Activated CD4-positive, alpha-beta T cell treated with anti-CD3 and anti-CD28 coated beads, Interleukin-2, Interleukin-4, amounts not matched to agents 100 ng/mL and 50 ng/mL, durations not matched to agents 16 hours and 8 hours (primary cell): ENCODE measurements around the gene WDR7.

Source experiments
- DNase-seq: peaks from one replicate; pipeline ENCODE4 v3.0.0-alpha.2; 2020; ENCODE audit warnings: low spot score

WDR7 gene

DNA sequence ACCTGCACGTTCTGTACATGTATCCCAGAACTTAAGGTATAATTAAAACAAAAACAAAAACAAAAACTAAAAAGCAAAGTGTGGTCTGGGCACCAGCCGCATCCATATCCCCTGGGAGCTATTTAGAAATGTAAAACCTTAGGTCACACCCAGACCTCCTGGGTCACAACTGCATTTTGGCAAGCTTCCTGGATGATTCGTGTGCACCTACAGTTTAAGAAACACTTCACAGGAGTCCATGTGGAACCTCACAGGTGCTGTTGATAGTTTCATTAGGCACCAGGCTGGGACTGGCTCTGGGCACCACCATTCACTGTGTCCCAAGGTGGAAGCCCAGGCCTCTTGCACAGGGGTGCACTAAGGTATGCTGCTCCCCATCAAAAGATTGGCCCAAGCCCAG, 392.1 kb downstream of the WDR7 start:
- DNase-seq = no peak

- DNase-seq = no peak
Observed at GRCh38 chr18:57048351-57048750, 397.2 kb downstream of the WDR7 start.

GRCh38 chr18:57048859-57049258, 397.7 kb downstream of the WDR7 start:
- DNase-seq = no peak

DNA sequence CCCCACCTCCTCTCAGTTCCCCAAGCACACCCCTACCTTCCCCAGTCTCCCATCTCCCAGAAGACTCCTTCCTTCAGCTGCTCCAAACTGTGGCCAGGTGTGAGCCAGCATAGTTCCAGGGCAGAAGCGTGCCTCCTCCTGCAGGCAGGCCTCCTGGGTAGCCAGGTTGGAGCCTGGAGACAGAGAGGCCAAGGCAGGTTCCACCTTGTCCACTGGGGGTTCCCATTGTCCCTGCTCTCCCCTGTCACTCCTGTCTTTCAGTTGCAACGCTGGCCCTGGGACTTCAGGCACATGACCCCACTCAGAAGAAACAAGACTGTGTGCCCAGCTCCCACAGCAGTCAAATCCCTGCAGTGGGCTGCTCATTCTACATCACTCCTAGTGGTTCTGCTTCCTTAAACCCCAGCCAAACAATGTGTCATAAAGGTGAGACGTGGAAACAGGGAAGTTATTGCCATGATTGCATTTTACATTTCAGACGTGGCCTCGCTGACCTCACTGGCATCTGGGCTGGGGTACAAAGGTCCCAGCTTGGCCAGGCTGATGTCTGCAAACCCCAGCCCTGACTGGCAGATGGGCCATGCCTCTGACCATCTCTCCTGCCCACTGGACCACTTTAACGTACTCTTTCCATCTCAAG, 399.3 kb downstream of the WDR7 start:
- no peak for DNase-seq

GRCh38 chr18:57051021-57051656, 400.0 kb downstream of the WDR7 start:
- DNase-seq = no peak

GRCh38 chr18:57051657-57052044, 400.5 kb downstream of the WDR7 start:
- no peak for DNase-seq

DNA sequence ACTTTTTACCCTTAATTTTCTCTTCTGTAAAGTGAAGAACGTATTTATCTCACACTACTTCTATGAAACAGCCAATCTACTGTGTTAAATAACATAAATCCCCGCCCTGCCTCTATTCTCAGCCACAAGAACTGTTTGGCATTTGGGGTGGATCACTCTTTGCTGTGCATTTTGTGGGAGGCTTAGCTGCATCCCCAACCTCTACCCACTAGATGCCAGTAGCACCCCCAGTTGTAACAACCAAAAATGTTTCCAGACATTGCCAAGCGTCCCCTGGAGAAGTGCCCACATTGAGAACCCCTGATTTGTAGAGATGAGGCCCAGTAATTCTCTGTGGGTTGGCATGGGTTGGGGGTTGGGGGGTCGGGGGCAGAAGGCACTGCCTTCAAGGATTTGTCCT, 401.0 kb downstream of the WDR7 start:
- no peak for DNase-seq

DNA sequence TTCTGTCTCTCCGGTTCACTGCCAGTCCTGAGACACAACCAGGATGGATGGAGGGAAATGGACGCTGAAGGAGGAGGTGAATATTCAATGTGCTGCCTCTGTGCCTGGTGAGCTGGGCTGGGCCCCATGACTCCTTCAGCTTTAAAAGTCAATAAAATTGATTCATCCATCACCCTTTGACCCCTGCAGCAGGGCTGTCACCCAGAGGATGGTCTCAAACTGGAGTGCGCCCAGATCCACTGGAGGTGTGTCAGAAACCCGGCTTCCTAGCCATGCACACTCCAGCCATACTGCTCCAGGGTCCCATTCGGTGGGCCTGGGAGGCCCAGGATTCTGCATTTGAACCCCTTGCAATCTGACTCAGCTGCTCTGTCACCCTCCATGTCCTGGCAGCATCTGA, 401.6 kb downstream of the WDR7 start:
- DNase-seq = no peak

DNA sequence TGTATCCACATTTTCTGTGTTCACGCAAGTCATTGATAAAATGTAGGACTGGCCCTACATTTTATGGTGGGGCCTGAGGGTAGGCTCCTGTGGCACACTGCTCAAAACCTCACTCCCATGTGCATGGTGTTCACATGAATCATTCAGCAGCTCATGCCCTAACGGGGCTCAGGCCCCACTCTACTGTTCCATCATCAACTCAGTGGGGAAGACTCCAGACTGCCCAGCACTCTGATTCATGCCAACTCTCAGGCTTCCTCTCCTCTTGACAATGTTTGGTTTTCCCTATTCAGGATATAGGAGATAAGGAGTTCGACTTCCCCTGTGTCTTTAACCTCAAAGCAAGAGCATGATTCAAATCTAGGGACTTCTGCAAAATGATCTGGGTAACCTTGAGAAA, 403.7 kb downstream of the WDR7 start:
- DNase-seq = no peak

DNA sequence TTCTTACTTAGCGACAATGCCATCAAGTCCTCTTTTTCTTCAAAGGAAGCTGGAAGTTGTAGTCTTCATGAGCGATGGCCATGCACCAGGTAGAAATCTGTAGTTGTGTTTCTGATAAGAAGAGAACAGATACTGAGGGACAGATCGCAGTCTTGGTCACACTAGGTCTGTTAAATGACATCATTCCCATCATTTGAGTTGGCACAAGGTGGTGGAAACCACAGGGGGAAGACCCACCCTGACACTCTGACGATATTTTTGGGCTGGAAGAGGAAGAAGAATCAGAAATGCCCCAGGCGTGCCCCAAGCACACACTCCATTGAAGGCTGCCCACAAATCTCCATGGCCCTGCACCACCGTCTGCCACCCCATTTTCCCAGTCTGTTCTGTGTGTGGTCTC, 406.7 kb downstream of the WDR7 start:
- peak; percentile 22 for DNase-seq

GRCh38 chr18:57058734-57059133, 407.6 kb downstream of the WDR7 start:
- DNase-seq = no peak

DNA sequence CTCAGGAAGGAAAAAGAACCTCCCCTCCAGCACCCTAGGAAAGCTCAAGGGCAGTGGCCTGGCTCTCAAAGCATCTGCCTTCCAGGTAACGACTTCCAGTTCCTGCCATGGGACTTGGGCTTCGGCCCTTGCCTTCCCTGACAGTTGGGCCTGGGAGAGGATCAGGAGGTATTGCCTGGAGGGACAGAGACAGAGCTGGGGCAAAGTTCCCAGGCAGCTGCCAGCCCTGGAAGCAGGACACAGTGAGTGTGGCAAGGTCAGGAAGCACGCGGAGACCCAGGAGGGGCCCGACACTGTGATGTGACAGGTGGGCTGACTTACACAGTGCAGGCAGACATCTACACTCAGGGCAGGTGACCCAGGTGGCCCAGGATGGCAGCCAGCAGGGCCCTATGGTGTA, 408.2 kb downstream of the WDR7 start:
- no peak for DNase-seq

DNA sequence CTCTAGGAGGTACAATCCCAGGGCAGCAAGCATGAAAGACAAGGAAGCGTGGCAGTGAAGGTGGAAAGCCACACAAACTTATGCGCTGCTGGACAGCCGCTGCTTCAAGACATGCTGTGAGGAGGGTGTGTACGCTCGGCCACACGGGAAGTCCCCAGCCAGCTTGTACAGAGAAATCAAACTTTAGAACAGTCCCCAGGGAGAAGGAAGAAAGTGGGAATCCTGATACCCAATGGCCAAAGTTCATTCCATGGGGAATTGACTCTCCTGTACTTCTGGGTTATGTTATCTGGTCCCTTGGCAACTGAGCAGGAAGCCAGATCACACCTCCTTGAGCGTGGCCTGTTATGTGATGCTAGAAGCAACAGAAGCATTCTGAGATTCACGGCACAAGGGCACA, 409.7 kb downstream of the WDR7 start:
- DNase-seq = no peak

GRCh38 chr18:57062178-57062577, 411.0 kb downstream of the WDR7 start:
- no peak for DNase-seq

DNA sequence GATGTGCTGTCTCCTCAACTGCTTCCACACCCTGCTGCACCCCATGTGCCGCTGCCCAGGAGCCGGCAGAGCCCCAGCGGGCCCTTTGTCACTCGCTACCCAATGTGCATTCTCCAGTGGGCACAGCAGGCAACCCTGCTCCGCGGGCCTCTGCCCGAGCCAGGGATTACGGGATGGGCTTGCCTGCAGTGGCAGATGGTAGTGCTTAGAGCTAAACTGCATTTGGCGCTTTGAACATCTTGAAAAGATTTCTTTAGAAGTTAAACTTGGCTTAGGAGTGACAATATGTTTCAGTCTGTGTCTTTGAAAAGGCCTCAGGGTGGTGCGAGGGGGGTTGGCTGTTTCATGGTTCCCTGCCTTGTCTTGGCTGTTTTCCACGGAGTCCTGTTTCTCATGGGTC, 411.7 kb downstream of the WDR7 start:
- DNase-seq = no peak

- DNase-seq = no peak
Observed at GRCh38 chr18:57063601-57064103, 412.5 kb downstream of the WDR7 start.

DNA sequence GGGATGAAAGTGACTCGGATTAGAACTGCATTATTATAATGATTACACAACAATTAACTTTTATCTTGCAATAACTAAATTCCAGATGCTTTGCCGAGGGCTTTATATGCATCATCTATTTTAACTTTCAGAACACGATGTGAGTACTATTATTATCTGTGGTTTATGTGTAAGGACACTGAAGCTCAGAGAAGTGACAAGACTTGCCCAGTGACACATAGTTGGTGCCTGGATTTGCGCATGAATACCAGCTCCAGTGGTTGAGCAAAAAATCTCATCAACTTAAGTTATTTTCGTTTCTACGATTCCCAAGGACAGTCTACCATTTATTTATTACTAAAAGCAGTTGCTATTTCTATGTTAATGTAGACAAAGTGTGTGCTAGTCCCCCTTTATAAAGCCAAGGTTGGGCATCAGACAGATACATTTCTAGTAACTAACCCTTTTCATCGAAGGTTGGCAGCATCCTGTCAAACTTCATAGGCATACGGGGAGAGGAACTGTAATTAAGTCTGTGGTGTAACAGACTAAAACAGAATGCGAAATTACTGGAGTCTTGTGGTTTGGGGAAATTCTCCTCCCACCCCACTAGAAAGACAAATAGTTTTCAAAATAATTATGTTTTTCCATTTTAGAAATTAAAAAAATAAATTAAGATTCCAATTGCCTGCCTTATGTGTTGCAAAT, 422.5 kb downstream of the WDR7 start:
- no peak for DNase-seq

DNA sequence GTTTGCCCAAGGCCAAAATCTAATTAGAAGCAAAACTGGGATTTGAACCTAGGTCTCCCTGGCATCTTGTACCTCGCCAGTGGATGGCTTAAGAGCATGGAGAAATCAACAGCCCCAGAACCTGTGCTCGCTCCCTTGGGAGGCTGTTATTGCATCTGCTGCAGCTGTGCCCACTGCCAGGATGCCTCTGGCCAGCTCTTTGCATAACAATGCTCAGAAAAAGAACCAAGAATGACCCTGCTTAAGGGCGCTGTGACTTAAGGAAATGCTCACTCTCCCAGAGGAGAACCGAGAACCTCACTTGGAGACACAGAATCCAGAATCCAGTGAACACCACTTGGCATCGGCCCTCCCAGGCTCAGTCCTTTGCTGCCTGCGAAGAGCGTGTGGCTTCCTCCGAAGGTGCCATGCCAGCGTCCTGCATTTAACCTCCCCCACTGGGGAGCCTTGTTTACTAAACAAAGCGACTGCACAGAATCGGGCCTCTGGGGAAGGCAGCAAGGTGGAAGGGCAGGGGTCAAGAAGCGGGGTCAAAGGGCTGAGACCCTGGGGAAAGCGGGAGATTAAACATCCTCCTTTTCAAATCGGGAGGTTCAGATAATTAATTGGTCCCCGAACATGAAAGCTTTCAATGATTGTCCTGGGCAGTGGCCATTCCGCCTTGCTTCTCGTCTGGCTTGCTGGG, 424.7 kb downstream of the WDR7 start:
- DNase-seq = no peak

DNA sequence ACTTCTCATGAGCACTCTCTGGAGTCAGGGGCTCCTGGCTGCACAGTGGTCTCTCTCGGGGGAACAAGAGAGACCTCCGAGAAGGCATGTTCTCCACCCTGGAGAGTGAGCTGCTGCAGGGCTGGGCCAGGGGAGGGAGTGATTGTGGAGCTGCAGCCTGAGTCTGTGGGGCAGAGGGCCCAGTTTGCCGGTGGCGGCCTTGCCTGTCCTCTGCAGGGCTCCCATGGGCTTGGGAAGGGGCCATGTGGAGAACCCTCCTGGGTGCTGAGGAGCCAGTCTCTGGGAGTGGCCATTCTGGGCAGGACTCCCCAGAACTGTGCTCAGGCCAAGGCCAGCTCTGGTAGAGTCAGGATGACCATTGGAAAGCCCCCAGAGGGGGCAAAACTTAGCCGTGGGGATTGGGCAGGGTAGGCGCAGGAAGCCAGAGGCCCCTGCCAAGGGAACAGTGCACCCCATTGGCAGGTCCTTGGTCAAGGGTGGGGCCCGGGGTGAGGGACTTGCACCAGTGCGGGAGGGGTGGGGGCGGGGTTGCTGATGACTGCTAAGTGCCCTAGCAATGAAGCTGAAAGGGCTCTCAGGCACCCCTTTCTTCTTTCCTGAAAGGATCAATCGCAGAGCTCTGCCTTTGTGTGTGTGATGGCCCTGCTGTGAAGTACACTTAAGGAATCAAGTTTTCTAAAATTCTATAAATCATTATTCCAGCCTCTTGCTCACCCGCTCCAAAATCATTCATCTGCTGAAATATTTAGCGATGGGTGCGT, 426.0 kb downstream of the WDR7 start:
- DNase-seq = no peak

GRCh38 chr18:57077786-57078552, 426.8 kb downstream of the WDR7 start:
- peak; percentile 11 for DNase-seq

- DNase-seq = no peak
Observed at GRCh38 chr18:57078614-57079013, 427.5 kb downstream of the WDR7 start.
